Activated naive CD8-positive, alpha-beta T cell treated with anti-CD3 and anti-CD28 coated beads, Interleukin-2, amount 10 ng/mL, durations not matched to agents 7 days and 5 days (primary cell): Measurements from ENCODE around the gene AMOT. TPM values are rescaled to one million over a fixed set of nuclear protein-coding genes. Genes with fewer than 3 reads are reported as not detected.

Experiments used
- ATAC-seq: fragments of 150-1000 bp; cut with Tn5 transposase; one replicate; pipeline ENCODE4 v1.10.0; 2021; ENCODE audit warnings: low read depth, moderate library complexity
- POLR2A ChIA-PET: fragments of 350-600 bp; sonication (Branson Sonifier 250); formaldehyde crosslinking; loops from one replicate; lab custom pipeline; 2021; ENCODE audit warnings: antibody characterized with exemption; lab: Charles Lee
- DNase-seq: peaks from one replicate; pipeline ENCODE4 v3.0.0; 2021
- H3K27ac Mint-ChIP-seq: one replicate; pipeline ENCODE4 v1.8.0; 2022; ENCODE audit warnings: mild to moderate bottlenecking, mixed read lengths
- H3K27me3 Mint-ChIP-seq: one replicate; pipeline ENCODE4 v1.8.0; 2022; ENCODE audit warnings: mild to moderate bottlenecking, moderate library complexity, mixed read lengths
- H3K36me3 Mint-ChIP-seq: one replicate; pipeline ENCODE4 v1.8.0; 2021; ENCODE audit warnings: mild to moderate bottlenecking, mixed read lengths
- H3K4me1 Mint-ChIP-seq: one replicate; pipeline ENCODE4 v1.8.0; 2021; ENCODE audit warnings: mixed read lengths
- H3K4me3 Mint-ChIP-seq: one replicate; pipeline ENCODE4 v1.8.0; 2022; ENCODE audit warnings: mild to moderate bottlenecking, moderate library complexity, mixed read lengths
- H3K9me3 Mint-ChIP-seq: one replicate; pipeline ENCODE4 v1.8.0; 2021; ENCODE audit warnings: mixed read lengths
- total RNA-seq, 2 experiments: library from RNA; stranded (reverse); gene quantifications; one replicate each; pipeline ENCODE4 v1.2.3, GENCODE V29; 2021

Gene AMOT
- total RNA-seq, 2 experiments from 2014 or later, result 1.1 to 1.8 TPM

GRCh38 chrX:112852851-112853250 is 12.2 kb upstream of the AMOT start:
- Mint-ChIP-seq H3K27ac (no peak overlapping the region), H3K4me1 (peaks cover 22% of the 10 kb centered on the region), H3K36me3 (no peaks in the 10 kb centered on the region), H3K27me3 (peaks cover 2% of the 10 kb centered on the region), H3K9me3 (no peaks in the 10 kb centered on the region), H3K4me3 (no peak overlapping the region)
- DNase-seq, result no peak
- POLR2A ChIA-PET, result no interaction called here
- no peak for ATAC-seq

- ATAC-seq (no peak), DNase-seq (no peak)
- Mint-ChIP-seq H3K27ac (no peak overlapping the region), H3K4me1 (peaks cover 16% of the 10 kb centered on the region), H3K9me3 (no peaks in the 10 kb centered on the region), H3K4me3 (no peak overlapping the region), H3K27me3 (peaks cover 2% of the 10 kb centered on the region), H3K36me3 (no peaks in the 10 kb centered on the region)
- POLR2A ChIA-PET, result no interaction called here
These were observed 11.2 kb upstream of the AMOT start for GRCh38 chrX:112851806-112852205.

GRCh38 chrX:112851161-112851779 is 10.6 kb upstream of the AMOT start:
- Mint-ChIP-seq H3K36me3 (no peaks in the 10 kb centered on the region), H3K4me1 (peaks cover 15% of the 10 kb centered on the region), H3K9me3 (no peaks in the 10 kb centered on the region), H3K27me3 (peaks cover 2% of the 10 kb centered on the region), H3K4me3 (peak overlapping the region; percentile 22), H3K27ac (peak overlapping the region; percentile 9)
- DNase-seq, result no peak
- POLR2A ChIA-PET, result interaction anchor here (0.8 kb wide), 1 partner anchor 10 kb away, joined by 4 read pairs; no protein-coding TSS in a partner anchor
- peak; percentile 26 for ATAC-seq

GRCh38 chrX:112849016-112849415 is 8.4 kb upstream of the AMOT start:
- DNase-seq, result no peak
- no peak overlapping the region for H3K27ac Mint-ChIP-seq
- POLR2A ChIA-PET, result no interaction called here
- H3K4me1 Mint-ChIP-seq, result peaks cover 15% of the 10 kb centered on the region
- no peak for ATAC-seq
- H3K4me3 Mint-ChIP-seq, result no peak overlapping the region
- peaks cover 2% of the 10 kb centered on the region for H3K27me3 Mint-ChIP-seq
- H3K36me3 Mint-ChIP-seq, result no peaks in the 10 kb centered on the region
- H3K9me3 Mint-ChIP-seq, result no peaks in the 10 kb centered on the region

- POLR2A ChIA-PET, result no interaction called here
- Mint-ChIP-seq H3K4me3 (no peak overlapping the region), H3K9me3 (no peaks in the 10 kb centered on the region), H3K36me3 (no peaks in the 10 kb centered on the region), H3K27me3 (no peaks in the 10 kb centered on the region), H3K27ac (no peak overlapping the region), H3K4me1 (peaks cover 12% of the 10 kb centered on the region)
- DNase-seq (no peak), ATAC-seq (no peak)
These were observed 6.2 kb upstream of the AMOT start for GRCh38 chrX:112846782-112847181.

GRCh38 chrX:112846187-112846586 is 5.6 kb upstream of the AMOT start:
- ATAC-seq, result no peak
- H3K4me1 Mint-ChIP-seq, result peaks cover 7% of the 10 kb centered on the region
- no peaks in the 10 kb centered on the region for H3K9me3 Mint-ChIP-seq
- POLR2A ChIA-PET, result no interaction called here
- H3K36me3 Mint-ChIP-seq, result no peaks in the 10 kb centered on the region
- no peak overlapping the region for H3K4me3 Mint-ChIP-seq
- H3K27me3 Mint-ChIP-seq, result no peaks in the 10 kb centered on the region
- no peak overlapping the region for H3K27ac Mint-ChIP-seq
- no peak for DNase-seq

GRCh38 chrX:112844250-112844649 is 3.6 kb upstream of the AMOT start:
- Mint-ChIP-seq H3K27me3 (peaks cover 4% of the 10 kb centered on the region), H3K27ac (no peak overlapping the region), H3K9me3 (no peaks in the 10 kb centered on the region), H3K4me1 (peaks cover 9% of the 10 kb centered on the region), H3K36me3 (no peaks in the 10 kb centered on the region), H3K4me3 (no peak overlapping the region)
- POLR2A ChIA-PET, result no interaction called here
- DNase-seq (no peak), ATAC-seq (no peak)

GRCh38 chrX:112841820-112842157 is 1.2 kb upstream of the AMOT start:
- Mint-ChIP-seq H3K27me3 (peaks cover 7% of the 10 kb centered on the region), H3K36me3 (no peaks in the 10 kb centered on the region), H3K27ac (no peak overlapping the region), H3K9me3 (no peaks in the 10 kb centered on the region), H3K4me3 (peak overlapping the region; percentile 88), H3K4me1 (peaks cover 5% of the 10 kb centered on the region)
- ATAC-seq, result no peak
- POLR2A ChIA-PET, result interaction anchor here (1.0 kb wide), 1 partner anchor 9 kb away, joined by 4 read pairs; no protein-coding TSS in a partner anchor
- DNase-seq, result no peak

- peaks cover 5% of the 10 kb centered on the region for H3K4me1 Mint-ChIP-seq
- peaks cover 7% of the 10 kb centered on the region for H3K27me3 Mint-ChIP-seq
- H3K9me3 Mint-ChIP-seq, result no peaks in the 10 kb centered on the region
- H3K27ac Mint-ChIP-seq, result no peak overlapping the region
- DNase-seq (peak; percentile 73), ATAC-seq (peak; percentile 96)
- H3K4me3 Mint-ChIP-seq, result peak overlapping the region; percentile 88
- no peaks in the 10 kb centered on the region for H3K36me3 Mint-ChIP-seq
- POLR2A ChIA-PET, result interaction anchor here (0.8 to 1.0 kb wide), 2 partner anchors 9 to 164 kb away, joined by 3 to 4 read pairs; no protein-coding TSS in a partner anchor
These were observed 636 bp upstream of the AMOT start for GRCh38 chrX:112841114-112841819.

- DNase-seq, result no peak
- H3K4me3 Mint-ChIP-seq, result peak overlapping the region; percentile 88
- H3K27me3 Mint-ChIP-seq, result peaks cover 7% of the 10 kb centered on the region
- H3K9me3 Mint-ChIP-seq, result no peaks in the 10 kb centered on the region
- H3K27ac Mint-ChIP-seq, result no peak overlapping the region
- no peak for ATAC-seq
- H3K4me1 Mint-ChIP-seq, result peaks cover 5% of the 10 kb centered on the region
- POLR2A ChIA-PET, result no interaction called here
- H3K36me3 Mint-ChIP-seq, result no peaks in the 10 kb centered on the region
These were observed 775 bp downstream of the AMOT start for GRCh38 chrX:112839856-112840255.

GRCh38 chrX:112837531-112837930 is 3.1 kb downstream of the AMOT start:
- POLR2A ChIA-PET, result no interaction called here
- no peak for ATAC-seq
- H3K4me1 Mint-ChIP-seq, result peaks cover 5% of the 10 kb centered on the region
- H3K27ac Mint-ChIP-seq, result no peak overlapping the region
- no peaks in the 10 kb centered on the region for H3K9me3 Mint-ChIP-seq
- H3K27me3 Mint-ChIP-seq, result peaks cover 7% of the 10 kb centered on the region
- H3K4me3 Mint-ChIP-seq, result no peak overlapping the region
- DNase-seq, result no peak
- no peaks in the 10 kb centered on the region for H3K36me3 Mint-ChIP-seq

- H3K36me3 Mint-ChIP-seq, result no peaks in the 10 kb centered on the region
- no peak overlapping the region for H3K4me3 Mint-ChIP-seq
- H3K27me3 Mint-ChIP-seq, result peaks cover 6% of the 10 kb centered on the region
- H3K9me3 Mint-ChIP-seq, result no peaks in the 10 kb centered on the region
- H3K4me1 Mint-ChIP-seq, result peaks cover 3% of the 10 kb centered on the region
- POLR2A ChIA-PET, result no interaction called here
- ATAC-seq, result no peak
- DNase-seq, result no peak
- H3K27ac Mint-ChIP-seq, result no peak overlapping the region
These were observed 5.6 kb downstream of the AMOT start for GRCh38 chrX:112835019-112835418.

GRCh38 chrX:112834031-112834845 is 6.4 kb downstream of the AMOT start:
- POLR2A ChIA-PET, result no interaction called here
- ATAC-seq, result no peak
- no peaks in the 10 kb centered on the region for H3K36me3 Mint-ChIP-seq

More at GRCh38 chrX:112834031-112834845, 6.4 kb downstream of the AMOT start:
- Mint-ChIP-seq H3K9me3 (no peaks in the 10 kb centered on the region), H3K27me3 (peaks cover 3% of the 10 kb centered on the region), H3K27ac (no peak overlapping the region), H3K4me1 (no peaks in the 10 kb centered on the region), H3K4me3 (no peak overlapping the region)
- no peak for DNase-seq
